Measurements from ENCODE around the gene RARRES2.

RARRES2 gene

GRCh38 chr7:150384406-150385301 is 43.2 kb upstream of the RARRES2 start:
- TF ChIP-seq, protein P1, sequence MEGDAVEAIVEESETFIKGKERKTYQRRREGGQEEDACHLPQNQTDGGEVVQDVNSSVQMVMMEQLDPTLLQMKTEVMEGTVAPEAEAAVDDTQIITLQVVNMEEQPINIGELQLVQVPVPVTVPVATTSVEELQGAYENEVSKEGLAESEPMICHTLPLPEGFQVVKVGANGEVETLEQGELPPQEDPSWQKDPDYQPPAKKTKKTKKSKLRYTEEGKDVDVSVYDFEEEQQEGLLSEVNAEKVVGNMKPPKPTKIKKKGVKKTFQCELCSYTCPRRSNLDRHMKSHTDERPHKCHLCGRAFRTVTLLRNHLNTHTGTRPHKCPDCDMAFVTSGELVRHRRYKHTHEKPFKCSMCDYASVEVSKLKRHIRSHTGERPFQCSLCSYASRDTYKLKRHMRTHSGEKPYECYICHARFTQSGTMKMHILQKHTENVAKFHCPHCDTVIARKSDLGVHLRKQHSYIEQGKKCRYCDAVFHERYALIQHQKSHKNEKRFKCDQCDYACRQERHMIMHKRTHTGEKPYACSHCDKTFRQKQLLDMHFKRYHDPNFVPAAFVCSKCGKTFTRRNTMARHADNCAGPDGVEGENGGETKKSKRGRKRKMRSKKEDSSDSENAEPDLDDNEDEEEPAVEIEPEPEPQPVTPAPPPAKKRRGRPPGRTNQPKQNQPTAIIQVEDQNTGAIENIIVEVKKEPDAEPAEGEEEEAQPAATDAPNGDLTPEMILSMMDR (IDR thresholded peaks at IDR 0.05; ENCODE audit: low read depth, low read length) = no peak
- no peak overlapping the region for H3K4me3 ChIP-seq (ENCODE audit: low read depth, low read length)

DNA sequence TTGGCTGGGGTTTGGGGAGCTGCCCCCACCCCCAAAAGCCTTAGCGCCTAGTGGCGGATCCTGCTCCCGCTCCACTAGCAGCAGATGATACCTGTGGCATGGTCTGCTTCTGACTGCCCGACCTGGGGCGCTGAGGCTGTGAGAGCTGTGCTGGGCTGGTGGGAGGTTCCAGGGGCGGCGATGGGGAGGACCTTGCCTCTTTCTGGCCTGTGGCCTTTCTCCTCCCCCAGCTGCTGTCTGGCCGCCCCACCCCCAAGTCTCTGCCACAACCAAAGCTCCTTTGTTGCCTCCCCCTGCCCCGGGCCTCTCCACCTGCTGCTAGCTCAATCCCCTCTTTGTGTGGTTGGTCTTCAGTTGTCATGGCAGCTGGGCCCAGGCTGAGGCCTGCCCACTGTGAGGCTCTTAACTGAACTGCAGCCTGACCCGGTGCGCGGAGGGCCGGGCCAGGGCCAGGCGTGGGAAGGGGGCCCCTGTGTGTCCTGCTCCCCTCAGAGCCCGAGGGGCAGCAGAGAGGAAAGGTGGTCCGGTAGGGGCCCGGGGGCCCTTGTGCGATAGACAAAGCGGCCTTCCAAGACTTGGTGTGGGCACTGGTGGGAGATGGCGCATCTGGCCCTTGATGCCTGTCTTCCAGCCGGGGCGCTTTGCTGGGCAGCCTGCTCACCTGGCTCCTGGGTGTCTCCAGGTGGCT is 42.4 kb upstream of the RARRES2 start:
- TF ChIP-seq, protein P1 (IDR thresholded peaks at IDR 0.05; ENCODE audit: low read depth, low read length) = no peak
- H3K4me3 ChIP-seq (ENCODE audit: low read depth, low read length) = no peak overlapping the region

- no peak overlapping the region for H3K4me3 ChIP-seq (ENCODE audit: low read depth, low read length)
- TF ChIP-seq, protein P1 (IDR thresholded peaks at IDR 0.05; ENCODE audit: low read depth, low read length) = no peak
These were observed 41.4 kb upstream of the RARRES2 start for GRCh38 chr7:150382844-150383225.

DNA sequence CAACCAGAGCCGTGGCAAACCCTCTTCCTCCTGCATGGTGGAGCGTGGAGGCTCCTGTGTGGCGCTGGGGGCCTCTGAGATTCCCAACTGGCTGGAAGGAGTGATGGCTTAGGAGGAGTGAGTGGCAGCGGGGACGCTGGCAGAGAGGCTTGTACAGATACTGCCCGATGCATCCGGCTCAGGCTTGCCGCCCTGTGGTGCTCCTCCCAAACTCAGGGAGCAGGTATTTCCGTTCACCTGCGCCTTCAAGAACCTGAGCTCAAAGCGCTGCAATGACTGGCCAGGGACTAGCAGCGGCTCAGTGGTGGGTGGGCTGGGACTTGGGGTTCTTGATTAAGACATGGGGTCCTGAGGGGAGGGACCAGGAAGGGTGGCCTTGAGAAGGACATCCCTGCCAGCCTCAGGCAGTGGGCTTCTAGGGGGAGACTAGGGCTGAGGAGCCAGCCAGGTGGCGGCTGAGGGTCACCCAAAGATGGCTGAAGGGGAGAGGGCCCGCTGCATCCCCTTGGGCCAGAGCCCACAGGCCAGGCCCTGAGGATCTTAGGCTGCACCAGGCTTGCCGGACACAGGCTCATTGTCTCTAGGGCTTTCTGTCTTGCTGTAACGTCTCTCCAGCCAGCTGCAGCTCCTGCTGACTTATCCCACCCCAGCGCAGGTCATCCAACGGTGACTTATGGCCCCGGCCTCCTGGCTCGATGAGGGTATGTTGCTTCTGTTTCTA is 40.9 kb upstream of the RARRES2 start:
- TF ChIP-seq, protein P1 (IDR thresholded peaks at IDR 0.05; ENCODE audit: low read depth, low read length) = no peak
- H3K4me3 ChIP-seq (ENCODE audit: low read depth, low read length) = no peak overlapping the region

GRCh38 chr7:150381785-150382122 is 40.3 kb upstream of the RARRES2 start:
- H3K4me3 ChIP-seq (ENCODE audit: low read depth, low read length) = no peak overlapping the region
- TF ChIP-seq, protein P1 (IDR thresholded peaks at IDR 0.05; ENCODE audit: low read depth, low read length) = no peak

DNA sequence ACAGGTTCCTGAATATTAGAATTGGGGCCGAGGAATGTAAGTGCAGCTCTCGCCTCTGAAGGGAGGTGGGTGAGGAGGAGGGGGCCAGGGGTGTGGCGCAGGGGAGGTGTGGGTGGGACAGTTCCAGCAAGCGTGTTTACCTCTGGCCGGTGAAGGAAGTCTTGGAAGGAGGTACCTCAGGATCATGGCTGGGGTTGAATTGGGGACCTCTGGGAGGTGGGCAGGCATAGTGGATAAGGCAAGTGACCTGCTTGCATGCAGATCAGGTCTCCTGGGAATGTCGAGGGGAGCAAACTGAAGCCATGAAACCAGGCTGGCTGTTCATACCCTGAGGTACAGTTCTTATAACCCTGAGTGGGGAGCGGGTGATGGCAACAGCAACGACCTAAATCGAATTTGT is 39.7 kb upstream of the RARRES2 start:
- no peak overlapping the region for H3K4me3 ChIP-seq (ENCODE audit: low read depth, low read length)
- TF ChIP-seq, protein P1 (IDR thresholded peaks at IDR 0.05; ENCODE audit: low read depth, low read length) = no peak

Measured in WI38 (cell line).